GM21529 (cell line): ENCODE measurements around the gene BBLN.

ENCODE experiments used
- ATAC-seq: cut with Tn5 transposase; IDR thresholded peaks from one replicate; pipeline ENCODE4 v1.9.1; 2021; ENCODE audit not compliant: unreplicated experiment

BBLN gene

DNA sequence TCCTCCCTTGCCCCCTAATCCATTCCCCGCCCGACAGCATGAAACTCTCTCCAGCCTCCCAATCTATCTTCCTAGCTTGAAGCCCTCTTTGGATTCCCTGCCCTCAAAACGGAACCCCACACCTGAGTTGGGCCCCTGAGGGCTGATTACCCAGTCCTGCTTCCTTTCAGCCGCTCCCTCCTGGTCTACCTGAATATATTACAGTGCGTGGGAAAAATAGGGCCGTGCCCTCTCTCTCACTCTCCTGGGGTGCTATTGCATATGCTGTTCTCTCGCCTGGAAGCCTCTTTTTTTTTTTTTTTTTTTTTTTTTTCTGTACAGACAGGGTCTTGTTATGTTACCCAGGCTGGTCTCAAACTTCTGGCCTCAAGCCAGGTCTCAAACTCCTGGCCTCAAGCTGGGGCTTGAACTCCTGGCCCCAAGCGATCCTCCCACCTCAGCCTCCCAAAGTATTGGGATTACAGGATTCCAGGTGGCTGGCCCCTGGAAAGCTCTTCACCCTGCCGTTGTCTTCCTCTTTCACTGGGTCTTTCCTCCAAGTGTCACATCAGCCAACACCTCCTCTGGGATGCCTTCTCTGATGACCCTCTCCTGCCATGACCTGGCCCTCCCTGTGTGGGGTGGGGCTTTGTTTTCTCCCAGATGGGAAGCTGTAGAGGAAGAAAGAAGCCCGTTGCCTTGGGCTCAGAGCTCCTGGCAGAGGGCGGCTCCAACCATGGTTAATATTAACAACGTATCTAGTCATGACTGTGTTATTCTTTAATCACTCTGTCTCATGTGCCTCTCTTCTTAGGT is 51.3 kb downstream of the BBLN start:
- no peak for ATAC-seq

DNA sequence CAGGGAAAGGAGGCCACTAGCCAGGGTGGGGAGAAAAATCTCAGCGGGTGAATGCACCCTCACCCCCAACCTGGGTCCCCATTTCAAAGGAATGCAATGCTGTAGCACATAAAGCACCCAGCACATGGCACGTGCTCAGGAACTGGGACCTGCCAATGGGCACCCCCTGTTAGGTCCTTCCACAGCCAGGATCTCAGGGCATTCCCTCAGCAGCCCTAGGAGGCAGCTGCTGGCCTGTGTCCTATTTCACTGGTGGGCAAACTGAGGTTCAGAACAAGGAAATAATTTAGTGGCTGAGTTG is 51.9 kb downstream of the BBLN start:
- ATAC-seq, result no peak
